HepG2 (cell line): Measurements from ENCODE around the gene SHANK2. TPM values are rescaled to one million over a fixed set of nuclear protein-coding genes. Genes with fewer than 3 reads are reported as not detected.

ENCODE experiments used
- ATAC-seq: fragments of 200-7000 bp; cut with Tn5 transposase; 3 replicates; pipeline ENCODE4 v1.9.1; 2020; ENCODE audit warnings: mild to moderate bottlenecking, moderate library complexity
- BruUV-seq: library from RNA; stranded (reverse); fragments of 400-500 nt; replicated peaks from 2 replicates; lab custom pipeline; 2021; lab: Mats Ljungman, UMichigan
- CTCF ChIA-PET: fragments of 300-600 bp; formaldehyde crosslinking; extraction: SDS; loops from one replicate; lab custom pipeline; 2021; ENCODE audit warnings: low total read pairs, inconsistent platforms, low intra/inter-chr PET ratio; lab: Yijun Ruan, JAX
- POLR2A ChIA-PET: fragments of 350-600 bp; sonication (Branson Sonifier 250); formaldehyde crosslinking; loops from one replicate; lab custom pipeline; 2020; ENCODE audit warnings: antibody characterized with exemption, inconsistent platforms; lab: Yijun Ruan, JAX
- DNase-seq: peaks from one replicate; pipeline ENCODE4 v3.0.0-alpha.2; 2015; ENCODE audit warnings: low spot score
- FAIRE-seq: peaks from 3 replicates; lab custom pipeline; 2011; peaks lifted over from hg19 to GRCh38; lab: Jason Lieb, UNC
- H2AFZ ChIP-seq: one replicate; pipeline ENCODE4 v1.6.1; 2011; ENCODE audit warnings: low read length, inconsistent platforms
- H3K27ac ChIP-seq: fragments of 300-600 bp; 3 replicates; pipeline ENCODE4 v1.8.0; 2011; ENCODE audit warnings: mixed run types, mild to moderate bottlenecking, mixed read lengths, low read length, inconsistent platforms; ENCODE audit not compliant: insufficient read depth; ENCODE audit errors: extremely low read length
- H3K27me3 ChIP-seq, 2 experiments: fragments of 200-600 bp in 1 of 2; 2 replicates in 1 of 2; 3 replicates in 1 of 2; pipeline versions ENCODE4 v1.6.0 to v1.8.0; 2011; ENCODE audit warnings: low read length in 2 of 2, mild to moderate bottlenecking in 2 of 2, moderate library complexity in 2 of 2, inconsistent platforms in 1 of 2; ENCODE audit not compliant: insufficient read depth in 2 of 2, control insufficient read depth in 1 of 2
- H3K36me3 ChIP-seq, 2 experiments: fragments of 200-600 bp in 1 of 2; replicated peaks in 1 of 2; 2 replicates in 1 of 2; 3 replicates in 1 of 2; pipeline versions ENCODE4 v1.5.1 to v1.8.0; 2011; ENCODE audit warnings: low read length in 2 of 2, inconsistent platforms in 1 of 2; ENCODE audit not compliant: insufficient read depth in 2 of 2, control insufficient read depth in 1 of 2
- H3K4me1 ChIP-seq: 2 replicates; pipeline ENCODE4 v1.5.1; 2012; ENCODE audit warnings: low read length, inconsistent platforms; ENCODE audit not compliant: insufficient read depth
- H3K4me2 ChIP-seq: 2 replicates; pipeline ENCODE4 v1.6.0; 2011; ENCODE audit warnings: low read depth, low read length, inconsistent platforms
- H3K4me3 ChIP-seq, 3 experiments: fragments of 200-600 bp in 1 of 3; sonication (generic), shearing (Covaris generic) in 1 of 3; replicated peaks in 1 of 3; 2 replicates each; pipeline ENCODE4 v1.5.1; 2011 to 2016; ENCODE audit warnings: low read length in 3 of 3, inconsistent platforms in 2 of 3, low read depth in 2 of 3, mild to moderate bottlenecking in 2 of 3, control low read depth in 1 of 3, mixed read lengths in 1 of 3; ENCODE audit not compliant: insufficient read depth in 1 of 3
- H3K79me2 ChIP-seq: one replicate; pipeline ENCODE4 v1.6.1; 2011; ENCODE audit warnings: low read length, inconsistent platforms; ENCODE audit not compliant: insufficient read depth
- H3K9ac ChIP-seq: 2 replicates; pipeline ENCODE4 v1.6.0; 2011; ENCODE audit warnings: mild to moderate bottlenecking, low read depth, low read length, inconsistent platforms; ENCODE audit not compliant: insufficient read depth
- H3K9me3 ChIP-seq: 2 replicates; pipeline ENCODE4 v1.5.1; 2012; ENCODE audit warnings: mild to moderate bottlenecking, low read length
- H4K20me1 ChIP-seq: 2 replicates; pipeline ENCODE4 v1.6.0; 2011; ENCODE audit warnings: inconsistent platforms, mild to moderate bottlenecking, low read length, moderate library complexity; ENCODE audit not compliant: insufficient read depth
- PRMT3 ChIP-seq: sonication (generic); formaldehyde crosslinking; IDR thresholded peaks from 2 replicates; pipeline ENCODE4 v1.8.1; 2022; ENCODE audit warnings: low read depth, mild to moderate bottlenecking, moderate library complexity, missing genetic modification reagents, borderline replicate concordance
- ZNF687 ChIP-seq: sonication (generic); formaldehyde crosslinking; IDR thresholded peaks from 2 replicates; pipeline ENCODE4 v1.5.1; 2020; ENCODE audit warnings: mild to moderate bottlenecking, missing genetic modification reagents, moderate library complexity
- WGBS: methylation state at CpG from one replicate; pipeline ENCODE4 v1.1.6; 2017; ENCODE audit warnings: low lambda C conversion rate; 5-methylcytosine and 5-hydroxymethylcytosine counted together
- in situ Hi-C: cut with HindIII; loops from 2 replicates; pipeline ENCODE4 v1.10.0; 2017; ENCODE audit warnings: low pct_unique_long_range_greater_than_20kb; ENCODE audit not compliant: extremely low pct_ligation_motif_present
- intact Hi-C: fragments of 100-400 bp; cut with micrococcal nuclease; formaldehyde crosslinking; loops from one replicate; pipeline ENCODE4 v1.10.0; 2022; ENCODE audit not compliant: unreplicated experiment
- polyA plus RNA-seq, 8 experiments: library from polyadenylated mRNA; depleted of rRNA in 3 of 8; stranded (reverse) in 7 of 8; unstranded in 1 of 8; fragments of >200 nt; fragmentation: Illumina TruSeq in 4 of 8; extraction: Trizol in 4 of 8; gene quantifications; 2 replicates each; pipeline versions ENCODE4 v1.2.1 to v1.2.3, GENCODE V29; 2011 to 2016; ENCODE audit warnings: low read depth in 4 of 8, missing spikeins in 1 of 8, mixed read lengths in 1 of 8; ENCODE audit not compliant: insufficient read depth in 1 of 8
- total RNA-seq, 5 experiments: library from RNA; depleted of rRNA; stranded (reverse); fragments of >200 nt; fragmentation: Illumina TruSeq; extraction: Trizol; gene quantifications; 2 replicates each; pipeline ENCODE4 v1.2.3, GENCODE V29; 2016; ENCODE audit warnings: low read depth in 1 of 5

SHANK2 gene
- total and polyA plus RNA-seq, 2 of the 13 experiments (the other 11 are each of a cell fraction or from before 2014, with no cell fraction given): 10.2 to 13.0 TPM

GRCh38 chr11:71286701-71287643 lies 34.6 kb upstream of the SHANK2 start:
- CTCF ChIA-PET: no interaction called here
- Histone ChIP-seq H4K20me1 (no peaks in the 10 kb centered on the region), H3K79me2 (no peaks in the 10 kb centered on the region), H3K4me1 (peaks cover 41% of the 10 kb centered on the region), H3K27me3 (0 out of 5 replicates have a peak, but pooled peaks cover 0 to 5% of the 10 kb centered on the region in 2 experiments), H3K36me3 (no peaks in the 10 kb centered on the region), H3K4me3 (no peak overlapping the region), H3K9ac (no peak overlapping the region), H2AFZ (no peak overlapping the region), H3K9me3 (peaks cover 22% of the 10 kb centered on the region), H3K4me2 (peak overlapping the region; percentile 21; the same call in 1 of the 2 replicates), H3K27ac (no peak overlapping the region)
- in situ Hi-C loops: no loop called here
- BruUV-seq: no TSS peak
- DNase-seq (peak; percentile 38), ATAC-seq (peak; percentile 71), FAIRE-seq (no peak)
- TF ChIP-seq PRMT3 (no peak), ZNF687 (CRISPR knock-in tag) (0 out of 2 replicates have a peak, but pooled peaks have one; percentile 21)
- POLR2A ChIA-PET: interaction anchor here (1.4 kb wide), 1 partner anchor 34 kb away, joined by 8 read pairs; the partner anchor contains the start of gene SHANK2
- intact Hi-C loops: no loop called here
- WGBS: 35% methylated on average over 10 of the region's 14 CpGs
